Nephron (organoid): ENCODE data around the gene DROSHA.
A peak's percentile ranks its signal among the peaks of the same experiment; 100 is the strongest.

Experiments used
- H3K27ac Mint-ChIP-seq, 3 experiments: 2 replicates each; pipeline ENCODE4 v1.8.0; 2020; ENCODE audit warnings: mixed read lengths in 3 of 3, mild to moderate bottlenecking in 2 of 3, moderate library complexity in 1 of 3
- H3K27me3 Mint-ChIP-seq: 2 replicates; pipeline ENCODE4 v1.8.0; 2021; ENCODE audit warnings: low read depth, mild to moderate bottlenecking, moderate library complexity, mixed read lengths
- H3K36me3 Mint-ChIP-seq: 2 replicates; pipeline ENCODE4 v1.8.0; 2020; ENCODE audit warnings: low read depth, mixed read lengths
- H3K4me1 Mint-ChIP-seq: 2 replicates; pipeline ENCODE4 v1.8.0; 2020; ENCODE audit warnings: mixed read lengths
- H3K4me3 Mint-ChIP-seq, 3 experiments: 2 replicates each; pipeline ENCODE4 v1.8.0; 2020; ENCODE audit warnings: mild to moderate bottlenecking in 3 of 3, mixed read lengths in 3 of 3, moderate library complexity in 2 of 3
- H3K9me3 Mint-ChIP-seq: 2 replicates; pipeline ENCODE4 v1.8.0; 2020; ENCODE audit warnings: mixed read lengths
- TF ChIP-seq, protein P1 (sequence below), 3 experiments: fragments of 200-600 bp; sonication (generic); IDR thresholded peaks; one replicate each; pipeline ENCODE4 v1.5.0; 2021; ENCODE audit warnings: antibody characterized with exemption in 3 of 3; ENCODE audit not compliant: unreplicated experiment in 3 of 3

The DROSHA gene

DNA sequence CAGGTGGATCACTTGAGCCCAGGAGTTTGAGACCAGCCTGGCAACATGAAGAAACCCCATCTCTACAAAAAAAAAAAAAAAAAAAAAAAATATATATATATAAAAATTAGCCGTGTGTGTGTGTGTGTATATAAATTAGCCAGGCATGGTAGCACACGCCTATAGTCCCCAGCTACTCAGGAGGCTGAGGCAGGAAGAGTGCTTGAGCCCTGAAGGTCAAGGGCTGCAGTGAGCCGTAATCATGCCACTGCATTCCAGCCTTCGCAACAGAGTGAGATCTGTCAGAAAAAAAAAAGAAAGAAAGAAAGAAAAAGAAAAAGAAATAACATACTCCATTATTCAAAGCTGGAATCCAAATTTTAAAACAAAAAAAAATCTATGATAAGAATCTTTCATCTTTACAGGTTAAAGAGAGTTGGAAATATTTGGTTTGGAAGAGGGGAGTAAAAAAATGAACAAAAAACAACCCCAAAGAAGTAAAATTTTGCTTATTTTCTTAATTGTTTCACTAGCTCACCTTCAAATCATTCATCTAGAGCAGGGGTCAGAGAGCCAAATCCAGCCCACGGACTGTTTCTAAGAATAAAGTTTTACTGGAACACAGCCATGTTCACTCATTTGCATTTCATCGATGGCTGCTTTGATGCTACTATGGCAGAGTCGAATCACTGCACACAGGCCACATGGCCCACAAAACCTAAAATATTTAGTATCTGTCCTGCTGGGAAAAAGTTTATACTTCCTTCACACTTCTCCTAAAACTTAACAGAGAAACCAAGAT, 109.9 kb downstream of the DROSHA start:
- no peaks in the 10 kb centered on the region for H3K9me3 Mint-ChIP-seq
- H3K4me1 Mint-ChIP-seq: peaks cover 21% of the 10 kb centered on the region
- no peak overlapping the region for H3K4me3 Mint-ChIP-seq
- TF ChIP-seq, protein P1, sequence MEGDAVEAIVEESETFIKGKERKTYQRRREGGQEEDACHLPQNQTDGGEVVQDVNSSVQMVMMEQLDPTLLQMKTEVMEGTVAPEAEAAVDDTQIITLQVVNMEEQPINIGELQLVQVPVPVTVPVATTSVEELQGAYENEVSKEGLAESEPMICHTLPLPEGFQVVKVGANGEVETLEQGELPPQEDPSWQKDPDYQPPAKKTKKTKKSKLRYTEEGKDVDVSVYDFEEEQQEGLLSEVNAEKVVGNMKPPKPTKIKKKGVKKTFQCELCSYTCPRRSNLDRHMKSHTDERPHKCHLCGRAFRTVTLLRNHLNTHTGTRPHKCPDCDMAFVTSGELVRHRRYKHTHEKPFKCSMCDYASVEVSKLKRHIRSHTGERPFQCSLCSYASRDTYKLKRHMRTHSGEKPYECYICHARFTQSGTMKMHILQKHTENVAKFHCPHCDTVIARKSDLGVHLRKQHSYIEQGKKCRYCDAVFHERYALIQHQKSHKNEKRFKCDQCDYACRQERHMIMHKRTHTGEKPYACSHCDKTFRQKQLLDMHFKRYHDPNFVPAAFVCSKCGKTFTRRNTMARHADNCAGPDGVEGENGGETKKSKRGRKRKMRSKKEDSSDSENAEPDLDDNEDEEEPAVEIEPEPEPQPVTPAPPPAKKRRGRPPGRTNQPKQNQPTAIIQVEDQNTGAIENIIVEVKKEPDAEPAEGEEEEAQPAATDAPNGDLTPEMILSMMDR (IDR thresholded peaks at IDR 0.05; ENCODE audit: unreplicated experiment in 3 of 3): no peak
- no peaks in the 10 kb centered on the region for H3K27me3 Mint-ChIP-seq
- H3K36me3 Mint-ChIP-seq: peaks cover 56% of the 10 kb centered on the region
- peak overlapping the region in 1 of 3 experiments; percentile 40 for H3K27ac Mint-ChIP-seq

DNA sequence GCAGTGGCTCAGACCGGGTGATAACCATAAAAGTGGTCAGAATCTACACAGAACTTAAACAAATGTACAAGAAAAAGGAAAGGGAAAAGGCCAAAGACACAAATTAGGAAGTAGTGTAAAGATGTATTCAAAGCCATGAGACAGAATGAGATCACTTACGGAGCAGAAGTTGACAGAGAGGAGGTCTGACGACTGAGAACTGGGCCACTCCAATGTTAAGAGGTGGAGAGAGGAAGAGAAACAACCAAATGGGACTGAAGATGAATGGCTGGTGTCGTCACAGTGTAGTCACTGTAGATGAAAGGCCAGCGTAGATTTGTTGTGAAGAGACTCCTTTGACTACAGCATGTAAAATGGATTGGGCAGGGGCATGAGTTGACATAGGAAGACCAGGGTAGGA, 114.4 kb downstream of the DROSHA start:
- Mint-ChIP-seq H3K4me3 (no peak overlapping the region), H3K9me3 (no peaks in the 10 kb centered on the region), H3K36me3 (peaks cover 37% of the 10 kb centered on the region), H3K27ac (no peak overlapping the region), H3K27me3 (no peaks in the 10 kb centered on the region), H3K4me1 (peaks cover 20% of the 10 kb centered on the region)
- TF ChIP-seq, protein P1 (IDR thresholded peaks at IDR 0.05; ENCODE audit: unreplicated experiment in 3 of 3): no peak

DNA sequence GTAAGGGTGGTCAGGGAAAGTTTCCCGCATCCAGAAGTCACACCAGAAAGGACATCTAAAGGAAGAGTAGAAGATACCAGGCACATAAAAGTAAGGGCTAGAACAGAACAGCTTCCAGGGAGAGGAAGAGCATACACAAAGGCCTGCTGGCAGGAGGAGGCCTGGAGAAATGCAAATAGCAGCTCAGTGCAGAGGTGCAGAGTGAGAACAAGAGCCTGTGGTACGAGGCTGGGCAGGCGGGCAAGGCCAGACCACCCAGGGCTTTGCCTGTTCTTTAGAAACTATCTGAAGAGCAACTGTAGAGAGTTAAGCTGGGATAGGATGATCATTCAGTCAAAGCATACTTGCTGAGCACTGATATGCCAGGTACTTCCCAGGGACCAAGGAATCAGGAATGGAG, 115.3 kb downstream of the DROSHA start:
- Mint-ChIP-seq H3K9me3 (no peaks in the 10 kb centered on the region), H3K4me3 (no peak overlapping the region), H3K27me3 (no peaks in the 10 kb centered on the region), H3K36me3 (peaks cover 30% of the 10 kb centered on the region), H3K27ac (no peak overlapping the region), H3K4me1 (peaks cover 20% of the 10 kb centered on the region)
- TF ChIP-seq, protein P1 (IDR thresholded peaks at IDR 0.05; ENCODE audit: unreplicated experiment in 3 of 3): no peak

DNA sequence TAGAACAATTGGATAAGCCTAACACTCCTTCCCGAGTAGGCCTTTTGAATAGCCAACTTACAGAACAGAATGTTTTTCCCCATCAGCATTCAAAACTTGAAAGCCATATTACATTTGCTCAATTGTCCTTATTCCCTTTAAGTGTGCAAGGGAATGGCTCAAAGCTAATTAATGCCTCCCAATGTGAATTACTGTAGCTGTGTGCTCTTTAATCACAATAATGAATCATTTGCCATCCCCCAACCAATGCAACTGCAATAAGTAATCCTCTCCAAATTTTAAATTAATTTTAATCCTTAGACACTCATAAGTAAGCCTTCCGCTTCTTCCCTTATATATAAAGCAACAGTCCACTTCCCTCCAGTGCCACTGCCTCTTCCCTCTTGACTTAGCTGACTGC, 115.9 kb downstream of the DROSHA start:
- Mint-ChIP-seq H3K36me3 (peaks cover 24% of the 10 kb centered on the region), H3K4me1 (peaks cover 20% of the 10 kb centered on the region), H3K27me3 (no peaks in the 10 kb centered on the region), H3K27ac (no peak overlapping the region), H3K4me3 (no peak overlapping the region), H3K9me3 (no peaks in the 10 kb centered on the region)
- TF ChIP-seq, protein P1 (IDR thresholded peaks at IDR 0.05; ENCODE audit: unreplicated experiment in 3 of 3): no peak

DNA sequence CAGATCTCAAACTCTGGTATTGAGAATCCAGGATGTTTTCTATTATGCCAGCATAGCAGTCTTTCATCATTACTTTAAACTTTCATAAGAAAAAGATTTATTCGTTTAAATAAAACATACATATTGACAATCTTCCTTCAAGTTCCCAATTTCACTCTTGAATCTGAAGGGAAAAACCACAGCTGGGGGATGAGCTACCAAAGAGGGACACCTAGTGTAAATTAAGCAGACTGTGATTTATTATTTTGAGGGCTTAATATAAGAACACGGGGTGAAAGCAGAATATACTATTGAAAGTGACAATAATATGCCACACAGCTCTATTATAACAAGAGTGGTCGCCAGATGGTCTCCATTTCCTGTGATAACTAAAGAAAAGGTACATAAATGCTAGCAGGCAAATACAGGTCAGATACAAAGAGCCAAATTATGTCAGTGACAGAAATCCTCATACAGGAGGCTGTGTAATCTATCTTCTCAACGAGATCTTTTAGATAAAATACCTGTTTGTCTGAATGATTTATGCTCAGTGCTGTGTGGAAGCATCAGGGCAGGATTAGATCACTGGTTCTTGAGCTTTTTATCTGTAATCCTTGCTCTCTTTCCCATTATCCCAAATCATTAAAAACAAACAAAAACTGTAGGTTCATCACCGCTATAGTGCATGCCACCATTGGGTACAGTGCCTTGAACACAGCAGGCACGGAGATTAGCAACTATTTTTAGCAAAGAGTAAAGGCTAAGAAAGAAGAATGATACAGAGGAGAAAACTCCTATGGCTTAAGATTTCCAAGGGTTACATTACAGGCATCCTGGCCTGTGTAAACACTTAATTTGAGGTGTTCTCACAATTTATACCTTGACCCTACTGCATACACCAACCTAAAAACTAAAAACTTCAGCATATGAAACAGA, 116.6 kb downstream of the DROSHA start:
- Mint-ChIP-seq H3K27me3 (no peaks in the 10 kb centered on the region), H3K27ac (no peak overlapping the region), H3K9me3 (no peaks in the 10 kb centered on the region), H3K4me3 (no peak overlapping the region), H3K36me3 (peaks cover 19% of the 10 kb centered on the region), H3K4me1 (peaks cover 20% of the 10 kb centered on the region)
- TF ChIP-seq, protein P1 (IDR thresholded peaks at IDR 0.05; ENCODE audit: unreplicated experiment in 3 of 3): no peak
